Putamen (tissue), 1 donor: ENCODE results near the gene CPXM1.
"Not testable (repeated sequence)": the region's sequence is repeated elsewhere in the genome, so short reads cannot be mapped to it uniquely, and the experiment has no call there.

ENCODE experiments used
- DNase-seq: peaks from one replicate; pipeline ENCODE4 v3.0.0-alpha.2; 2016; ENCODE audit warnings: low spot score

Gene CPXM1

DNA sequence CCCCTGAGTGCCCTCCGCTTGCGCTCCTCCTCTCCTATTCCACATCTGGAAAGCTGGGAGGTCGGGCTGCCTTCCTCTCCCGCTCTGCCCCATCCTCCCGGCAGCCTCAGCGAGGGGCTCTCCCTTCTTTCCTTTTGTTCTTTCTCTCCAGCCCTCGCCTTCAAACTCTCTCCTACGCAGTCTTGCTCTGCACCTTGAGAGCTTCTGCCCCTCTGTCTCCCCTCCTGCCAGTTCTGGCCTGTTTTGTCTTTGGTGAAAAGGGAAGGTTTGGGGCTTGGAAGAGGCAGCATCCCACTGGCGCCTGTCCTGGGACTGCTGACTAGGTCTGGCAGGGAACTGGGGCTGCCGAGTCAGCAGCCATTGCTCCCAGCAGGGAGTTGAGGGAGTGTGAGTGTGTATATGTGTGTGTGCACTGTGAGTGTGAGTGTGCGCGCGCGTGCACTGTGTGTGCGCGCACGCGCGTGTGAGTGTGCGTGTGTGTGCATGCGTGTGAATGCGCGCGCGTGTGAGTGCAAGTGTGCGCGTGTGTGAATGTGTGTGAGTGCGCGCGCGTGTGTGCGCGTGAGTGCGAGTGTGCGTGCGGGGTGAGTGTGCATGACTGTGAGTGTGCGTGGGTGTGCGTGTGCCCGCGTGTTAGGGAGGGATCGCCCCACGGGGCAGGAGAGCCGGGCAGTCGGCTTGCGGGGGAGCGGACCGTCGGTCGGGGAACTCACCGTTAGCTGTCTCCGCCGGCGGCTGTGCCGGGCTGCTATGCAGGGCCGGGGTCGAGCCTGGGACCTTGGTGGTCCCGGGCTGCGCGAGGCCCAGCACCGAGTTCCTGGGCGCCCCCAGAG is 523 bp downstream of the CPXM1 start:
- no peak for DNase-seq

DNA sequence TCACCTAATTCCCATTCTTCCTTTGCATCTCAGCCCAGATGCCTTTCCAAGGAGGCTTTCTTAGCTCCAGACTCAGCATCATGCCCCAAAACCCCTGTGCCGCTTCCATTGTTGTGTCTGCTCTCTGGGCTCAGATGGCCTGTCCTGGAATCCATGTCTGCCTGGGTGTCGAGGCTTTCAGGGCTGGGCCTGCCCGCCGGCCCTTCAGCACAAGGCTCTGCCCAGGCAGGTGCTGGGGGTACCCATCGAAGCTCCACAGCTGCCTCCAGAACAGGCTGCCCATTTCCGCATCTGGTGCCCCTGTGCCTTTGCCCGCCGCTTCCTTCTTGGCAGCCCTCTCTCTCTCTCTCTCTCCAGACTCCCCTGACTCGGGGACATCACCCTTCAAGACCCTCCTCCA is 1.2 kb downstream of the CPXM1 start:
- no peak for DNase-seq

DNA sequence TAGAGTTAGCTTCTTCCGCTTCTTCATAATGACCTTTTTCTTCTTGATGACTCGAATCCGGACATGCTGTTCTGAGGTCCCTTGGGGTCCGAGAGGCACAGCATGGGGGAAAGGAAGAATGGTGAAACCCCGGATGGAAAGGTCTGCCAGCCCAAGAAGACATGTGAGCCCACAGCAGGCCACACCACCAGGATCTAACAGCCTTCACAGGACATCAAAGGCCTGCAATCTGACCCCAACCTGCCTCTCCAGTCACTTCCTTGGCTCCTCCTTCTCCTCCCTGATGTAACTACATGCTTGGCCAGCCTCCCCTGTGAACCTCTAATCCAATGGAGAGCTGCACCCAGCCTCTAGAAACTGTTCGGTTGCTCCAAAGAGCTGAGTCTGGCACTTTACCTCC is 1.6 kb downstream of the CPXM1 start:
- DNase-seq = no peak

DNA sequence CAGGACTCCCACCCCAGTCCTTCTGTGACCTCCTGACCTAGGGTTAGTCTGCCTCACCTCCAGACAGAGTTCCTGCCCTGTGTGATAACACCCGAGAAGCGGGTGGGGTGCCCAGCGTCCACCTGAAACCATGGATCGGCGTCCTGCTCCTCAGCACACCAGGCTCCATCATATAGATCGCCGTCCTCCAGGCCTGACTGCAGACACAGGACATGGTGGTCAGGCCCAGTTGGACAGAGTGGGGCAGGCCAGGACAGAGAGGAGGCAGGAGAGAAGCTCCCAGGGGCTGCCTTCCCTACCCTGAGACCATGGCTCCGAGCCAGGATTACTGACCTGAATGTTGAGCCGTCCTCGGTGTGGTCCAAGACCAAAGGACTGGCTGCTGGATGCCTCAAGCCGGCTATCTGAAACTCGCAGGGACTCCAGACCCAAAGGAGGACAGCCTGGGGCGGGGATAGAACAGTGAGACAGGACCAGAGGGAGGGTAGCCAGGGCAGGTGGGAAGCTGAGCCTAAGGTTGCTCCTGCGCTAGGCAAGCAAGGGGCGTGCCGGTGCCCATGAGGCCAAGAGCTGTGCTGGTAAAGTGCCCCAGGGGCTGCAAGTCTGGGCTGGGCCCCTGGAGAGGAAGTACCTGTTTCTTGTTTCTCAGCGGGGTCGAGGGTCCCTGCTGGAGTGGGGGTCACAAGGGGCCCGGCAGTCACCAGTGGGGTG is 2.2 kb downstream of the CPXM1 start:
- DNase-seq = no peak

DNA sequence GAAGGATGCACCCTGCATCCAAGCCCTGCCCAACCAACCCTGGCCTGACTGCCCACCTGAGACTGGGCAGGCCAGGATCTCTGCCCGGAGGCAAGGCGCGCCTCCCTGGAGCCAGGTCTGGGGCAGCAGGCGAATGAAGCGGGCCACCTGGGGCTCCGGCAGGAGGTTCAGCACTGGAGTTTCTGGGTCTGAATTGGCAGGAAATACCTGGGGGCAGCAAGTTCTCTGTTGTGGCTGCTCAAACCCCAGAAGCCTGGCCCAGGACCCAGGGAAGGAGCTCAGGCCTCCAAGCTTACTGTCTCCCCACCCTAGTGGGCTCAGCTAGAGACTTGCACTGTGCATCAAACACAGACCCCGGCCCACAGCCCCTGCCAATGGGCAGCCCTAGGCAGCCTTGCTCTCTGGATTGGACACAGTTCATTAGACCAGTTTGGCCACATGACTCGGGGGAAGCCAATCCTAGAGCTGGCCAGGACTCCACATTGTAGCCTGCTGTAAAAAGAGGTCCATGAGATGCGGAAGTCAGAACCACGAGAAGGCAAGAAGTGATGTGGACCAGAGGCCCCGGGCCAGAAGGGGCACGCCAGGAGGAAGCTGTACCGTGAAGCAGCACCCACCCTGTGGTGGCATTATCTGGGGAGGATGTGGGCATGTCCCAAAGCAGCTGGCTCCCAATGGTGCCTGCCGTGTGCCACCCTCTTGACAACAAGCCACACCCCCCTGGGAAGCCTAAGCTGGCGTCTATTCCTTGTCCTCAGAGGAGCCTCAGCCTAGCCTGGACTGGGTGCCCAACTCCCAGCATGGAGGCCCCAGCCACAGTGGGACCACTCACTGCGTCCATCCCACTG is 3.1 kb downstream of the CPXM1 start:
- no peak for DNase-seq

DNA sequence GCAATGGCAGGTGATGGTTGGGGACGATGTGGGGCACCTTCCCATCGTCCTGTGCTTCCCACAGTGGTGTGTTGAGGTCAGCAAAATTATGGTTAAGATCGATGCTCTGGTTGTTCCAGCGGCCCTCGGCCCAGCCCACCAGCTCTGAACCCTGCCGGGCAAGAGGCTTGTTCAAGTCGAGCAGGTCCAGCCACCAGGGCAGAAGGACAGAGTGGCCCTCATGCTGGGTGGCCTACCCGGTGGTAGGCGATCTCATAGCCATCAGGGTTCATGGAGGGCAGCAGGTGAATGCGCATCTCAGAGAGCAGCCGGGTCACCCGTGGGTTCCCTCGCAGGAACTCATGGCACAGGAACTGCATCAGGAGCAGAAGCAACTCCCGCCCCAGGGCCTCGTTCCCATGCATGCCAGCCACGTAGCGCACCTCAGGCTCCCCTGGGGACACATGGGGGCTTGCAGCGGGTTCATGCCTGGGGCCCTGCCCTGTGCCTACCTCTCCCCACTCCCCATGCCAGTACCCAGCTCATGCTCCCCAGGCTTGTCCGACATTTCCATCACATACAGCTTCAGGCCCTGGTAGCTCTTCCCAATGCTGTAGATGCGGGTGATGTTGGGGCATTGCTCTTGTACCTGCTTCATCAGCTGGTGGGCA is 4.3 kb downstream of the CPXM1 start:
- no peak for DNase-seq

DNA sequence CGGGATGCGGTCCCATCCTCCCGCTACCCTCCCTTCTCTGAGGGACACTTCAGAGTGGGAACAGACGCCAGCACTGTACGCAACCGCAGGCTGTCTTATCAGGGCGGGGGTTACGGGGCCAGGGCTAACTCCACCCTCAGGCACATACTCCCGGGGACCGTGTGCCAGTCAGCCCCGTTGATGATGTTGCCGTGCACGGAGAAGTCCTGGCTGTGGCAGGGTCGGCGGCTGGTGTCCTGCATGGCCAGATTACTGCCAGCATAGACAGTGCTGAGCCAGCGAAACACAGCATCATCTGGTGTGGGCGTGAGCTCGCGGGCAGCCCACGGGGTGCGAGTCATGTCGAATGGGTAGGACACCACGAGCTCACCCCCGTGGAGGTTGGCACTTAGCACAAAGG is 5.0 kb downstream of the CPXM1 start:
- DNase-seq = no peak

DNA sequence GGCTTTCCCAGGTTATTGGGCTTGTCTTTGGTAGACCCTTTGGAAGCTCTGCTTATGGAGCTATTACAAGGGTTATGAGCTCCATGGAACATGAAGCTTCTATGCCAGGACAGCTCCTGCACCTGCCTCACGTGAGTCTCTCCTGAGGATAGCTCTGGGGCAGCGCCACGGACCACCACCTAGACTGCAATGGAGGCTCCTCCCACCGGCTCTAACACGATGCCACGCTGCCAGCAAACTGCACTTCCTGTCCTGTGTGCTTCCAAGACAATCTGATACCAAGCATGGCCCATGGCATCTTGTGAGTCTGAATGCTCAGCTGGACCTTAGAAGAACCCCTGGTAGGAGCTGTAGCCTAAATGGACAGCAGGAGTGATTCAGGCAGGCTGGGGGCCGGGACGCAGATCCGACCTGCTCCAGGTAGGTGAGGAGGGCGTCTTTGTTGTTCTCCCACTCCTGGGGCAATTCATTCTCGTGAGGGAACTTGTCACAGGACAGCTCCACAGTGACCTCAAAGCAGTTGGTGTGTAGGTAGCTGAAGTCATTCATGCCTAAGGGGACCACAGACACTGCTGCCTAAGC is 5.5 kb downstream of the CPXM1 start:
- DNase-seq = no peak

DNA sequence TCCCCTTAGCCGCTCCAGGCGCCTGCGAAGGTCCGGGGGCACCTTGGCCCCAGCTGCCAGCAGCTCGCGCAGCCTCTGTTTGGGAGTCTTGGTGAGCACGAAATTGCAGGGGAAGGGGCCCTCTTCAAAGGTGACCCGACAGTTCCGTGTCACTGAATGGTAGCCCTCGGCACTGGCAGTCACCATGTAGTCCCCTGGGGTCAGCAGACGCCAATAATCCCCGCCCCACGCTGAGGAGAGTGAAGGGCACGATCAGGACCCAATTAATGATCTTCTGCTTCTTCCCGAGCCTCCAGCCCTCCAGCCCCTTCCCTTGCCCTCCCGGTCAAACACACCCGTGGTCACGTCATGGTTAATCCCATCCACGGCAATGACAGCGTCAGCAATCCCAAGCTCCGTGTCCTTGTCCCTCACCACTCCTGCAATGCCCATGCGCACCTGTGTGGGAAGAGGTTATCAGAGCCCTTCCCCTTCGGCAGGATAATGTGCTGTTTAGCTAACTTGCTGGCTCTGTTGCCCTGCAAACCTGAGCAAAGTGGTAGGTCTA is 6.2 kb downstream of the CPXM1 start:
- no peak for DNase-seq

DNA sequence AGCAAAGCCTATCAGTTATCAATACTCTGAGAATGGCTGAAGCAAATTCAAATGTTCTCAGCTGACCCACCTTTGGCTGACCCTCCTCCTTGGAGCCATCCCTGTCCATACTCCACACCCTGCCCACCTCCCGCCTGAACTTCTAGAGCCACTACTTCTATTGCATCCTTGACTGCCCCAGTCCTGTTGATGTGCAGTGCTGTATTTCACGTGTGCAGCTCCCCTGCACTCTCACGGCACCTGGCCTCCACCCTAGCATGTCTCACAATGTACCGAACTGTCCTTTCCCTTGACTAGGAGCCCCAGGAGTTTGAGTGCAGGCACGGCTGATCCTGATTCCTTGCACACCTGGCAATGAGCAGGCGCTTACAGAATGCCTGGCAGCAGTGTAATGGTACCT is 7.0 kb downstream of the CPXM1 start:
- DNase-seq = no peak

DNA sequence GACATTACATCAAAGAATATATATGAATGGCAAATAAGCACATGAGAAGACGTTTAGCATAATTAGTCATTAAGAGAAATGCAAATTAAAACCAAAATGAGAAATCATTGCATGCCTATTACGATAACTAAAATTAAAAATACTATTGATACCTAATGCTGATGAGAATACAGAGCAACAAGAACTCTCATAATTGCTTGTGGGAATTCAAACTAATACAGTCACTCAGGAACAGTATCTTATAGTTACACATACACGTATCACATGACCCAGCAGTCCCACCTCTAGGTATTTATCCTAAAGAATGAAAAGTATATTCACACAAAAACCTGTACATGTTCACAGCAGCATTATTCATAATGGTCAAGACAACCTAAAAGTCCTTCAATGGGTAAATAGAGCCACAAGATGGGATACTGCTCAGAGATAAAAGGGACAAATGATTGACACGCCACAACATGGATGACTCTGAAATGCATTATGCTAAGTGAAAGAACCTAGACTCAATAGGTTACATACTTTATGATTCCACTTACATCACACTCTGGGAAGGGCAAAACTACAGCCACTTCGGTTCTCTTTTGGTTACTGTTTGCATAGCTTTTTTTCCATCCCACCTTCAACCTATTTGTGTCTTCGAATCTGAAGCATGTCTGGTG is 16.4 kb downstream of the CPXM1 start:
- no peak for DNase-seq

DNA sequence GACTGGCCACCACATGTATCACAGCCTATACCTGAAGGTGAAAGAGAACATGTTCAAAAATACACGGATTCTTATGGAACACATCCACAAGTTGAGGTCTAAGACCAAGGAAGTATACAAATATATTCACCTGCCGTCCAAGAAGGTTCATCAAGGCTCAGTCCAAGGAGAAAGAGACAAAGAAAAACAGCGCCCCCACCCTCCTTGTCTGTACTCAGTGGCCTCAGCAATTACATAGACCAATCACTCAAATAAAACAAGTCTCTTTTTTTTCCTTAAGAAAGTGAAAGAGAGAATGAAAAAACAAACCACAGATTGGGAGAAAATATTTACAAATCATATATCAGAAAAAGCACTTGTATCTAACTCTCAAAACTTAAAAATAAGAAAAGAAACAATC is 19.5 kb downstream of the CPXM1 start:
- DNase-seq = no peak

DNA sequence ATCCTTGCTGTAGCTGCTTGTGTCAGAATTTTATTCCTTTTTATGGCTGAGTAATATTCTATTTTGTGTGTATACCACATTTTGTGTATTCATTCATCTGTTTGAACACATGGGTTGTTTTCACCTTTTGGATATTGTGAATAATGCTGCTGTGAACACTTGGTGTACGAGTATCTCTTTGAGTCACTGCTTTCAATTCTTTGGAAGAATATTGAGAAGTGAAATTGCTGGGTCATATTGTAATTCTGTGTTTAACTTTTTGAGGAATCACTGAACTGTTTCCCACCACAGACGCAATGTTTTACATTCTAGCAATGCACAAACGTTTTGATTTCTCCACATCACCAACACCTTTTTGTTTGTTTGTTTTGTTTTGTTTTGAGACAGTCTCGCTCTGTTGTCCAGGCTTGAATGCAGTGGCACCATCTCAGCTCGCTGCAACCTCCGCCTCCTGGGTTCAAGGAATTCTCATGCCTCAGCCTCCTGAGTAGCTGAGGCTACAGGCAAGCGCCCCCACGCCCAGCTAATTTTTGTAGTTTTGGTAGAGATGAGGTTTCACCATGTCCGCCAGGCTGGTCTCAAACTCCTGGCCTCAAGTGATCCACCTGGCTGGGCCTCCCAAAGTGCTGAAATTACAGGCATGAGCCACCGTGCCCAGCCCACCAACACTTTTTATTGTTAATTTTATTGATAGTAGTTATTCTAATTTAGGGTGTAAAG is 21.7 kb downstream of the CPXM1 start:
- no peak for DNase-seq

DNA sequence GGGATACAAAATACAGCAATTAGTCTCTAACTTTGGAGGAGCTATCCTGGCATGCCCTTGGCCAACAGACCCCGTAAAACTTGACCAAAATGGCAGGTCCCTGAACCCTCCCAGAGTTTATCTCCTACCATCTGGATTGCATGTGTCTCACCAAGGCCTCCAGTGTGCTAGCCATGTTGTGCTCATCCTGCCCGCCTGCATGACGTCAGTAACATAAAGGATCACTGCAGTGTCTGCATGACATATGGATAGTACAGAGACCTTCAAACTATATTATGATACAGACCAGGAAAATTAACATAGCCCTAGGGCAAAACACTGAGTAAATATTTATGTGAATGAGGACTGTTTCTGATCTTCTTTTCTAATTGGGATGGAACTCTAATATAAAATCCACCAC is 25.3 kb downstream of the CPXM1 start:
- no peak for DNase-seq

DNA sequence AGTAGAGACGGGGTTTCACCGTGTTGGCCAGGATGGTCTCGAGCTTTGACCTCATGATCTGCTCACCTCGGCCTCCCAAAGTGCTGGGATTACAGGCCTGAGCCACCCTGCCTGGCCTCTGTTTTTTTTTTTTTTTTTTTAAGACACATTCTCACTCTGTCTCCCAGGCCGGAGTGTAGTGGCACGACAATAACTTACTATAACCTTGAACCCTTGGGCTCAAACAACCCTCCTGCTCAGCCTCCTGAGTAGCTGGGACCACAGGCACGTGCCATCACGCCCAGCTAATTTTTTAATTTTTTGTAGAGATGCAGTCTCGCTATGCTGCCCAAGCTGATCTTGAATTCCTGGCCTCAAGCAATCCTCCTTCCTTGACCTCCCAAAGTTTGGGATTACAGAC is 26.6 kb downstream of the CPXM1 start:
- no peak for DNase-seq

DNA sequence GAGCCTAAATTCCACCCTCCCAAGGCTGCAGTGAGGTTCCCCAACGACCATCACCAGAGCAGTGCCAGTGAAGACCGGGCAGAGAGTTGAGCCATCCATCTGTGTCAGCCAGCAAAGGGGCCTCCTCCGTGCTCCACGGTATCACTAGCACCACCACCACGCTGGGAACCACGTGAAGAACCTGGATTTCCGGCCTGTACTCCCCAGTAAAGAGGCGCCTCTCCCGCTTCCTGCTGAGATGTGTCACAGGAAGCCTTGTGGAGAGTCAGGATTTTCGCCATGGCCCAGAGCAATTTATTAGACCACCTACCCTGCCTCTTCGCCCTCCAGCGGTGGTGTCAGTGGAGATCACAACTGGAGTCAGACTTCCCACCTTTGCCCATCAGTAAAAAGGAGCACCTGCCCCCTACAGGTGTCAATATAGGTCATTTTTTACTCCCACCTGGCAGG is 28.8 kb downstream of the CPXM1 start:
- no peak for DNase-seq

DNA sequence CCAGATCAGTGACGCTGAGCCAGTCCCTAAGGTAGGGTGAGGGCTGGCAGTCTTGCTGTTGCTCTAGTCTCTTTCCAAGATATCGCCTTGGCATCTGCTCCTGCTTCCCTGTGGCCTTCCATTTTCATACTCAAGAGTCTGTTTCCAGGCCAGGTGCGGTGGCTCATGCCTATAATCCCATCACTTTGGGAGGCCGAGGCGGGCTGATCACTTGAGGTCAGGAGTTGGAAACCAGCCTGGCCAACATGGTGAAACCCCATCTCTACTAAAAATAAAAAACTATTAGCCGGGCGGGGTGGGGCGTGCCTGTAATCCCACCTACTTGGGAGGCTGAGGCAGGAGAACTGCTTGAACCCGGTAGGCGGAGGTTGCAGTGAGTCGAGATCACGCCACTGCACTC is 30.3 kb downstream of the CPXM1 start:
- DNase-seq = not testable (repeated sequence)

DNA sequence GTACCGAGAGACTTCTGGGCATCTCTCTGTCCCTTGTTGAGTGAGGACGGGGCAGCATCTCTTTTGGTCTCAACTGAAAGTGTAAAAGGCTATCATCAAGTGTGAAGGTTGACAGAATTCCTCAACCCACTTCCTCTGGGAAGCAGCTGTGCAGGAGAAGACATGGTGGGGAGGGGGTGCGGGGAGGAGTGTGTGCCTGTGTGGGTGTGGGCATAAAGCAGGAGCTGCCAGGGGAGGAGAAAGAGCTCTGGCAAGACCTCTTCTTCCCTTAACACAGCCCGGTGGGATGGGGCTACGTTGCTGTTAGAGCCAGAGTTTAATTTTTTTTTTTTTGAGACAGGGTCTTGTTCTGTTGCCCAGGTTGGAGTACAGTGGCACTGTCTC is 31.8 kb downstream of the CPXM1 start:
- no peak for DNase-seq

DNA sequence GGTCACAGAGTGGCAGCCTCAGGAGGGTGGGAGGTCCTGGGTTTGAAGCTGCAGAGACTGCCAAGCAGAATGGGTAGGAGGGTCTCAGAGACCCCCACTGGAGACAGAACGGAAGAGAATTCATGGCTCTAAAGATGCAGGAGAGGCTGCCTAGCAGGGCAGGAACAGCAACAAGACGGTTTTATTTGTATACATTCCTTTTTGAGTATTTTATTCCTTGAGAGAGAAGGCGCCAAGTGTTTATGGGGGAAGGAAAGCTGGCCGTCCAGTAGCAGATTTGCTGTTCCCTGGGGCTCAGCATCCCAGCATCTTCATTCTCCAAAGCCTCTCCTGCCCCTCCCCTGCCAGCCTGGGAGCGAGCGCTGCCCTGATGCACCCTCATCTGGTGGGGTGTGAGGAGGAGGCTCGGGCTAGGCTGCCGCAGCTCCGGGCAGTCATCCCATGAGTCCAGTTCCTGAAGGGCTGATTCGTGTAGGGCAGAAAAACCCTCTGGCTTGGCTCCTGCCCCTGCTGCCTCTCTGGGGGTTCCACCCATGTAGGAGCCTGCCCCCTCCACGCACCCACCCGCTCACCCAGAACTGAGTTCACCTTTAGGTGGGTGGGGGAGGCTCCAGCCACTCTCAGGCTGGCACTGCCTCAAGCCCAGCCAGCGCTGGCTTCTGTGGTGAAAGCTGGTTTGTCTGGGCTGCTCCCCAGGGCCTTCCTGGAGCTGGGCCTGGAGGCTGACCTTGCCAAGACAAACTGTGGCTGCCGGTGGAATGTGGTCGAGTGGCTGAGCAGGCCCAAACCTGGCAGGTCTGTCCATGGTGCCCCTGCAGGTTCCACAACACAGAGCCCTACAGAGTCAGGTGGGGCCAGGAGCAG is 32.4 kb downstream of the CPXM1 start:
- no peak for DNase-seq
